Ascending aorta (tissue), 2 donors: ENCODE measurements around the gene CNPY3. TPM values are rescaled to one million over a fixed set of nuclear protein-coding genes. Genes with fewer than 3 reads are reported as not detected.
A peak's percentile ranks its signal among the peaks of the same experiment; 100 is the strongest.

Source experiments
- DNase-seq, 2 donors: peaks; one replicate each; pipeline ENCODE4 v3.0.0-alpha.2; 2019; ENCODE audit warnings: low spot score in 2 of 2
- H3K27ac ChIP-seq, 2 donors: fragments of 200-600 bp; sonication (generic); one replicate each; pipeline ENCODE4 v1.5.1; 2016 to 2017; ENCODE audit warnings: mild to moderate bottlenecking in 1 of 2
- H3K27me3 ChIP-seq: fragments of 200-600 bp; sonication (generic); one replicate; pipeline ENCODE4 v1.5.1; 2017
- H3K36me3 ChIP-seq, 2 donors: fragments of 200-600 bp; sonication (generic); one replicate each; pipeline ENCODE4 v1.5.1; 2016
- H3K4me1 ChIP-seq, 2 donors: fragments of 200-600 bp; sonication (generic); one replicate each; pipeline ENCODE4 v1.5.1; 2016 to 2017; ENCODE audit warnings: mild to moderate bottlenecking in 1 of 2
- H3K4me3 ChIP-seq, 2 donors: fragments of 200-600 bp; sonication (generic); one replicate each; pipeline ENCODE4 v1.5.1; 2016 to 2017; ENCODE audit warnings: mild to moderate bottlenecking in 1 of 2
- H3K9me3 ChIP-seq, 2 donors: fragments of 200-600 bp; sonication (generic); one replicate each; pipeline ENCODE4 v1.5.1; 2016
- intact Hi-C: fragments of 100-400 bp; cut with DNase I; formaldehyde crosslinking; loops from one replicate; pipeline ENCODE4 v1.15.1; 2023
- total RNA-seq: library from RNA; depleted of rRNA; stranded (reverse); fragments of >200 nt; gene quantifications from one replicate; pipeline ENCODE4 v1.1.0, GENCODE V29; 2016
- TF ChIP-seq, protein P1 (sequence below), 3 experiments: fragments of 200-600 bp in 2 of 3; fragments of 450-650 bp in 1 of 3; sonication (generic) in 2 of 3; IDR thresholded peaks; one replicate each; pipeline ENCODE4 v1.5.1; 2016 to 2019; ENCODE audit warnings: antibody characterized with exemption in 3 of 3, mild to moderate bottlenecking in 1 of 3, moderate library complexity in 1 of 3

The CNPY3 gene
- total RNA-seq, 1 donor from 2014 or later: 49.6 TPM

DNA sequence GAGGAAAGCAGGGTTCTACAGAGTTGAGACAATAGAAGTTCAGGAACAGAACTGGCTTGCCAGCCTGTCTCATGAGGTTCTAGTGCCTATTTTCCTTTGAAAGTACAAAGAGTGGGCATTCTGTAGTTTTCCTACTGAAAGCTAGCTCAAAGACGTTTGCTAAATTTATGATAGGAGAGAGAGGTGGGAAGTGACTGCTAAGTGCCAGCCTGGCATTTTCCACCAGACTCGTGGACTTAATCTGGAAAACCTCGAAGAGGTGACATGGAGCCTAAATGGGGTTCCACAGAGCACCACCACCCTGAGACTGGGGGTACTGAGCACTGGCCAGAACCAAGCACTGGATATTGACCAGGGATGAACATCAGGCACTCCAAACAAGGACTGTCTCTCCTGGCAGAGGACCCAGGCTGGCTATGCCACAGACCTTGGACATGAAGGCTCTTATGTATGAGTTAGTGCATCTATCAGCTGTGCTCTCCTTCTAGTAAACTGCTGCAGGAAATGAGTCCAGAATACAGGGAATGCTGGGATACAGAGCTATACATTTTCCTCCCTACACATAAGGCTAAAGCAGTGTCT is 42.6 kb downstream of the CNPY3 start:
- intact Hi-C loops: no loop called here
- Histone ChIP-seq H3K4me1 (no peaks in the 10 kb centered on the region), H3K36me3 (peaks cover 18 to 30% of the 10 kb centered on the region in 2 donors), H3K4me3 (no peak overlapping the region), H3K27me3 (no peaks in the 10 kb centered on the region), H3K9me3 (no peaks in the 10 kb centered on the region), H3K27ac (no peak overlapping the region)
- no peak for DNase-seq
- TF ChIP-seq, protein P1, sequence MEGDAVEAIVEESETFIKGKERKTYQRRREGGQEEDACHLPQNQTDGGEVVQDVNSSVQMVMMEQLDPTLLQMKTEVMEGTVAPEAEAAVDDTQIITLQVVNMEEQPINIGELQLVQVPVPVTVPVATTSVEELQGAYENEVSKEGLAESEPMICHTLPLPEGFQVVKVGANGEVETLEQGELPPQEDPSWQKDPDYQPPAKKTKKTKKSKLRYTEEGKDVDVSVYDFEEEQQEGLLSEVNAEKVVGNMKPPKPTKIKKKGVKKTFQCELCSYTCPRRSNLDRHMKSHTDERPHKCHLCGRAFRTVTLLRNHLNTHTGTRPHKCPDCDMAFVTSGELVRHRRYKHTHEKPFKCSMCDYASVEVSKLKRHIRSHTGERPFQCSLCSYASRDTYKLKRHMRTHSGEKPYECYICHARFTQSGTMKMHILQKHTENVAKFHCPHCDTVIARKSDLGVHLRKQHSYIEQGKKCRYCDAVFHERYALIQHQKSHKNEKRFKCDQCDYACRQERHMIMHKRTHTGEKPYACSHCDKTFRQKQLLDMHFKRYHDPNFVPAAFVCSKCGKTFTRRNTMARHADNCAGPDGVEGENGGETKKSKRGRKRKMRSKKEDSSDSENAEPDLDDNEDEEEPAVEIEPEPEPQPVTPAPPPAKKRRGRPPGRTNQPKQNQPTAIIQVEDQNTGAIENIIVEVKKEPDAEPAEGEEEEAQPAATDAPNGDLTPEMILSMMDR (IDR thresholded peaks at IDR 0.05): no peak

DNA sequence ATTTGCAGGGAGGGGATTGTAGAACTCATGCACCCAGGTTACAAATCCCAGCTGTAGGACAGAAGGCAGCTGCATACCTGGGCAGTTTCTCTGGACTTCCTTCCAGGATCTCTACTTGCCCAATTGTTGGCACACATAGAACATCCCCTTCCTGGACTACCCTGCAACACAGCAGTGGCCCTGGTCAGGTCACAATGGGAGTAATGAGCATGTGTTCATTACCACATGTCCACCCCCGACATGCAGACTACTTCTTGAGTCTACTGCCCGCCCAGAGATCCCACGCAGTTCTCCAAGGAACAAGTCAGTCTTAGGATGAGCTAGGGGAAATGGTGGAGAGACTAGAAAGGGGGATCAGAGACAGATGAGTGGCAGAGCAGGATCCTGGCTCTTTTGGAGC is 44.6 kb downstream of the CNPY3 start:
- TF ChIP-seq, protein P1 (IDR thresholded peaks at IDR 0.05): no peak
- no peaks in the 10 kb centered on the region for H3K9me3 ChIP-seq
- no peak for DNase-seq

DNA sequence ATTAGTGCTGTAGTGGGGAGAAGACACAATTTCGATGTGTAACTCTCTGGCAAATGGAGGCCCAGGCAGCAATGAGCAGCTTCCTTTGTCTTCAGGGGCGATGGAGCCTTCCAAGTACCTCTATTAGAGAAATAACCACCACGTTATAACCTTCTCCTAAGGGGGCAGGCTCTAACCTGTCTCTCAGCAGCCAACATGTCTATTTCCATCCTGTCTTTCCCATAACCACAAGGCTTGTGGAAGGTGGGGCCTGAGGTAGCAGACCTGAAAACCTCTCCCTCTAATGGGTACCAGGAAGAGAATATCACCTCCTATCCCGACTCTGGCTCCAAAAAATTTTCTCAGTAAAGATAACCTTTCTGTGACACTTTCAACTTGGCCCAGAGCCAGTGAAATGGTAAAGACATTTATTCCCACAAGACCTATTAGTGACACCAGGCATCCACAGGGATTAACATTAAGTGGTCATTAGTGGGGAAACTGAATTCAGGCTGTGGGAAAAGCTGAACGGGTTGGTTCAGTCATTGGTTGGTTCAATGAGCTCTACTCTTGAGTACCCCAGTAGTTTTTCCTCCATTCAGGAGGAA is 45.7 kb downstream of the CNPY3 start:
- Histone ChIP-seq H3K27ac (no peak overlapping the region), H3K9me3 (no peaks in the 10 kb centered on the region), H3K4me3 (no peak overlapping the region), H3K36me3 (peaks cover 0 to 6% of the 10 kb centered on the region in 2 donors), H3K27me3 (no peaks in the 10 kb centered on the region), H3K4me1 (peaks cover 0 to 18% of the 10 kb centered on the region in 2 donors)
- no peak for DNase-seq
- intact Hi-C loops: no loop called here
- TF ChIP-seq, protein P1 (IDR thresholded peaks at IDR 0.05): no peak

More for the DNA sequence above, 44.6 kb downstream of the CNPY3 start:
- no peaks in the 10 kb centered on the region for H3K27me3 ChIP-seq
- H3K36me3 ChIP-seq: peaks cover 6 to 17% of the 10 kb centered on the region in 2 donors
- no peak overlapping the region for H3K4me3 ChIP-seq
- H3K27ac ChIP-seq: no peak overlapping the region
- intact Hi-C loops: no loop called here
- H3K4me1 ChIP-seq: peaks cover 0 to 13% of the 10 kb centered on the region in 2 donors

DNA sequence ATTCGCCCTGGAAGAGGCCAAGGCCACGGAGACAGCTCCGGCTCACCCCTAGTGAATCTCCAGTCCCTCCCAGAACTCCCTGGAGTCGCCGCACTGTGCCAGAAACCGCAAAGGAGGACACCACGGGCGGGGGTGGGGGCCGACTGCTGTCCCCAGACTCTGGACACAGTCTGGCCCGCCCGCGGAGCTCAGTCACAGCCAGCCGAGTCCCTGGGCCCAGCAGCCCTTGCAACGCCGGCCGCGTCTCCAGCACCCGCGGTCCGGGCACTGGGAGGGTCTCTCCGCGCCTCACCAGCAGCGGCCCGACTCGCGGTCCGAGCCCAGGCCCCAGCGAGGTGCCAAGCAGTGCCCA is 49.2 kb downstream of the CNPY3 start:
- Histone ChIP-seq H3K36me3 (peaks cover 0 to 4% of the 10 kb centered on the region in 2 donors), H3K27me3 (no peaks in the 10 kb centered on the region), H3K4me1 (peaks cover 0 to 23% of the 10 kb centered on the region in 2 donors), H3K4me3 (peak overlapping the region; percentile 84 to 92), H3K27ac (peak overlapping the region; percentile 85 to 90), H3K9me3 (no peaks in the 10 kb centered on the region)
- intact Hi-C loops: loop anchor here (2.0 kb wide), 2 partner anchors 36 to 50 kb away; partner anchors contain the start of genes CNPY3 and KLHDC3
- peak in 1 of 2 donors; percentile 67 for DNase-seq
- TF ChIP-seq, protein P1 (IDR thresholded peaks at IDR 0.05): no peak

DNA sequence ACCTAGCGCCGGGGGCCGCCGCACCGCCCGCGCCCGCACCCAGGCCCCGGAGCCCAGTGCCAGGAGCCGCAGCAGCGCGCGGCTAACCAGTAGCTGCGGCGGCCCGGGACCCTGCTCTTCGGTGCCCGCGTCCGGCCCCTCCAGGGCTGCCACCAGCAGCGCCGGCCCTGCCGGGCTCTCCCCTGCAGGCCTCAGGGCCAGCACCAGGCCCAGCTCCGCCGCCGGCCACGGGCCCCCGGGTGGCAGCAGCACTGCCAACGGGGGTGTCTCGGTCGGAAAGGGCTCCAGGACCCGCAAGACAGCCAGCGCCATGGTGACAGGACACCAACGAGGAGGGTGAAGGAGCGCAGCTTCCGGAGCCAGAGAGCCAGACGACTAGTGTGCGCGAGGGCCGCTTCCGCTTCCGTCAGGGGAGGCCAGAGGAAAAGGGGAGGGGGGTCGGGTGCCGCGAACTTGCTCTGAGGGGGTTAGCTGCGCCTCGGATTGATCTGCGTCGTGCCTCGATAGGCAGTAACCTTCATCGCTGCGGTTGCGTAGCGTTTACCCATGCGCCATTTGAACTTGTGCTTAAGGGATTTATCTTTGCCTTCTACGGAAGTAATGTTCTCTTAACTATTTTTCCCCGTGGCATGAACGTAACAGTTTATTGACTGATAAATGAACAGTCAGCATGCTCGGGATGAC is 49.7 kb downstream of the CNPY3 start, which contains the start of gene PEX6:
TSS of gene PEX6 (minus strand) at position 343 of the 684 bp plus-strand sequence. CDS start at position 312, 31 bp downstream.
- Histone ChIP-seq H3K9me3 (no peaks in the 10 kb centered on the region), H3K27ac (peak within 1 kb of the TSS; percentile 85 to 90), H3K4me1 (peaks cover 0 to 27% of the 10 kb centered on the region in 2 donors), H3K36me3 (no peaks in the 10 kb centered on the region), H3K4me3 (peak within 1 kb of the TSS; percentile 84 to 92), H3K27me3 (no peaks in the 10 kb centered on the region)
- peak; percentile 37 to 94 for DNase-seq
- TF ChIP-seq, protein P1 (IDR thresholded peaks at IDR 0.05): no peak
- intact Hi-C loops: loop anchor here (1.0 to 2.0 kb wide), 3 partner anchors 36 to 74 kb away; partner anchors contain the start of genes CNPY3, CUL7 and KLHDC3
